HS-5 (cell line): ENCODE measurements around the gene ATOSA.

Source experiments
- DNase-seq: peaks from one replicate; pipeline ENCODE4 v3.0.0-alpha.2; 2012; ENCODE audit warnings: low read depth

ATOSA gene, protein sequence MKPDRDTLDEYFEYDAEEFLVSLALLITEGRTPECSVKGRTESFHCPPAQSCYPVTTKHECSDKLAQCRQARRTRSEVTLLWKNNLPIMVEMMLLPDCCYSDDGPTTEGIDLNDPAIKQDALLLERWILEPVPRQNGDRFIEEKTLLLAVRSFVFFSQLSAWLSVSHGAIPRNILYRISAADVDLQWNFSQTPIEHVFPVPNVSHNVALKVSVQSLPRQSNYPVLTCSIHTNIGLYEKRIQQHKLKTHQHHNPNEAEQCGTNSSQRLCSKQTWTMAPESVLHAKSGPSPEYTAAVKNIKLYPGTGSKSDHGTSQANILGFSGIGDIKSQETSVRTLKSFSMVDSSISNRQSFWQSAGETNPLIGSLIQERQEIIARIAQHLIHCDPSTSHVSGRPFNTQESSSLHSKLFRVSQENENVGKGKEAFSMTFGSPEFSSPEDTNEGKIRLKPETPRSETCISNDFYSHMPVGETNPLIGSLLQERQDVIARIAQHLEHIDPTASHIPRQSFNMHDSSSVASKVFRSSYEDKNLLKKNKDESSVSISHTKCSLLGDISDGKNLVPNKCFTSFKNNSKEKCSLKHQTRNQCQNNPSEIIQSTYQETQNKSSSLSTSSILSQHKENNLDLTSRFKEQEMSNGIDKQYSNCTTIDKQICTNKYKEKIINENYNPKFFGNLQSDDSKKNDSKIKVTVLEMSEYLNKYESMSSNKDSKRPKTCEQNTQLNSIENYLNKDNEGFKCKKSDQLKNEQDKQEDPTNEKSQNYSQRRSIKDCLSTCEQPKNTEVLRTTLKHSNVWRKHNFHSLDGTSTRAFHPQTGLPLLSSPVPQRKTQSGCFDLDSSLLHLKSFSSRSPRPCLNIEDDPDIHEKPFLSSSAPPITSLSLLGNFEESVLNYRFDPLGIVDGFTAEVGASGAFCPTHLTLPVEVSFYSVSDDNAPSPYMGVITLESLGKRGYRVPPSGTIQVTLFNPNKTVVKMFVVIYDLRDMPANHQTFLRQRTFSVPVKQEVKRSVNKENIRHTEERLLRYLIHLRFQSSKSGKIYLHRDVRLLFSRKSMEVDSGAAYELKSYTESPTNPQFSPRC

GRCh38 chr15:52679232-52680040 lies at the start of gene ATOSA:
Gene ATOSA, minus strand, starts transcription at chr15:52679388. Its CDS starts 1,367 bp downstream, at chr15:52678021.
- no peak for DNase-seq

- peak; percentile 58 for DNase-seq
Measured at GRCh38 chr15:52728899-52729298, 49.7 kb upstream of the ATOSA start.

GRCh38 chr15:52727815-52728214 lies 48.6 kb upstream of the ATOSA start:
- DNase-seq = no peak

DNA sequence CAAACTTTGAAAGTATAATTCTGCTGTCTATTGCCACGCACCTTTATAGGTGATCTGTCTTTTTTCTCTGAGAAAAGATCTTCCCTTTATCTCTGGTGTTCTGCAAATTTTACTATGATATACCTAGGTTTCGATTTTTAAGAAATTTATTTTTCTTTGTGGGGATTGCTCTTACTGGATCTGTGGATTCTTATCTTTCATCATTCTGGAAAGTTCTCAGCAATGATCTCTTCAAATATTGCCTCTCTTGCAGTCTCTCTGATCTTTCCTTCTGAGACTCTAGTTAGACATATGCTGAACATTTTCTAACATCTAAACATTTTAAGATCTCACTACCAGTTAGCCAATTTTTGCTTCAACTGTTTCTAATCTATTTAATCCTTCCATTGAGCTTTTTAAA lies 47.0 kb upstream of the ATOSA start:
- DNase-seq = no peak

- DNase-seq = no peak
Measured at GRCh38 chr15:52718551-52718950, 39.4 kb upstream of the ATOSA start.

GRCh38 chr15:52717924-52718323 lies 38.7 kb upstream of the ATOSA start:
- DNase-seq = no peak

- DNase-seq = no peak
Measured at GRCh38 chr15:52717481-52717880, 38.3 kb upstream of the ATOSA start.

DNA sequence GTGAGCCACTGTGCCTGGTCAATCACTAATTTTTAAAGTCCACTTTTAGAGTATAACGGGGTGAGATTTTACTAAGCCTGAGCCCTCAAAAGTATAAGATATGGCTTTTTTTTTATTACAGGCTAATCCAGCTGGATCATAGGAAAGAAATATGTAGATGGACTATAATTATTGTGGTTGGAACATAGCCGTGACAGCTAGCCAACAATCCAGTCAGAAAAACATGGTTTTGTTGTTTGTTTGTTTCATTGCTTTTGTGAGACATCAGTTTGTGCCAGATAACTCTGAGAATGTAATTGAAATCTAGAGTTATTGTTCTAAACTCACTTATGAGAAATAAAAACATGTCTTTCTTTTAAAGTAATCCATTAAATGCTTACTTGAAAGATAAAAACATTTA lies 37.3 kb upstream of the ATOSA start:
- no peak for DNase-seq

DNA sequence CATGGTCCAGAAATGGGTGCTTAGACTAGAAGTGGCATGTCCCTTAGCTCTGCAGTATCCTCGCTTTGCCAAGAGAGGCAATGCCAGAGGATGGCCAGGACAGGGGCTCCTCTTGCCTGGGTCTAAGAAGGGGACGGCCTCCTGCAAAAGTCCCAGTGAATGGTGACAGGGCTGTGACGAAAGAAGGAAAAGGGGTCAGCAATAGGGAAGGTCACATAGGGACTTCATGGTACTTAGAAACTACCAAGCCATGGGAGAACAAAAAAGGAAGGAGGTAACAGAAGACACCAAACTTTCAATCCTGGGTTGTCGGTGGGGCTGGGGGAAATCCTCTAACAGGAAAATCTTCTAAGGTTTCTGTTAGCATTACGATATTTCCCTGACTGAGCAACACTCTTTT lies 36.2 kb upstream of the ATOSA start:
- no peak for DNase-seq

- no peak for DNase-seq
Measured at GRCh38 chr15:52714968-52715367, 35.8 kb upstream of the ATOSA start.

- no peak for DNase-seq
Measured at GRCh38 chr15:52710708-52711389, 31.7 kb upstream of the ATOSA start.

- no peak for DNase-seq
Measured at GRCh38 chr15:52710050-52710707, 31.0 kb upstream of the ATOSA start.

- no peak for DNase-seq
Measured at GRCh38 chr15:52709187-52709981, 30.2 kb upstream of the ATOSA start.

GRCh38 chr15:52706091-52706490 lies 26.9 kb upstream of the ATOSA start:
- no peak for DNase-seq

DNA sequence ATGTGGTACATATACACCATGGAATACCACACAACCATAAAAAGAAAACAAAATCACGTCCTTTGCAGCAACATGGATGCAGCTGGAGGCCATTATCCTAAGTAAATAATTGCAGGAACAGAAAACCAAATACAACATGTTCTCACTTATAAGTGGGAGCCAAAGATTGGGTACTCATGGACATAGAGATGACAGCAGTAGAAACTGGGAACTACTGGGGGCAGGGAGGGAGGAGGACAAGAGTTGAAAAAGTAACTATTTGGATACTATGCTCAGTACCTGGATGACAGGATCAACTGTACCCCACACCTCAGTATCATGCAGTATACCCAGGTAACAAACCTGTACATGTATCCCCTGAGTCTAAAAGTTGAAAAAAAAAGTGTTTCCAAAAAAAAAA lies 23.2 kb upstream of the ATOSA start:
- no peak for DNase-seq

- DNase-seq = no peak
Measured at GRCh38 chr15:52699457-52699856, 20.3 kb upstream of the ATOSA start.

DNA sequence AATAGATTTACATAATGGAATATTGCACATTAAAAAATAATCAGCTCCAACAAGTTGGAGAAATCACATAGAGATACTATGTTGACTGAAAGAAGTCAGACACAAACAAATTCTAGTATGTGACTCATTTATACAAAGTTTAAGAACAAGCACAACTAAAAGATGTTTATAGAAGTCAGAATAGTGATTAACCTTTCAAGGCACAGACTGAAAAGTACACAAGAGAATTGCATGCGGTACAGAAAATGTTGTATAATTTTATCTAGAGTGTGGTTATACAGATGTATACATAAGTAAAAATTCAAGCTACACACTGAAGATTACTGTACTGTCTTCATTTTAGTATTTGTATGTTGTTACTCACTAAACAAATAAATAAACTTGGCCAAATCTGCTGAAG lies 19.3 kb upstream of the ATOSA start:
- no peak for DNase-seq

DNA sequence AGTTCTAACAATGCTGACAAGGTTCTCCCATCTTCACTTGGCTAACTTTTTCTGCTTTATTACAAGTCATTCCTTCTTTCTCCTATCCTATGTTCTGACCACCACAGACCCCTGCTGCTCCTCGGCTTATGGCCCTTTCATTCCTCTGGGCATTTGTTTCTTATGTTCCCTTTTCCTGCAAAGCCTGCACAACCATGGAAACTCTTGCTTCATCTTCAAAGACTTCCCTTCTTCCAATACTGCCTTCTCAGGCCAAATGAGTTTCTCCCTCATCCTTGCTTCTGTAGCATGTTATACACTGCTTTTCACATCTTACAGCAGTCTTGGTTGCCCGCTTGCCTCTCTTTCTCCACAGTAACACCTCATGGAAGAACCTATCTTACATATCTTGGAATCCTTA lies 17.9 kb upstream of the ATOSA start:
- no peak for DNase-seq

- no peak for DNase-seq
Measured at GRCh38 chr15:52695154-52695553, 16.0 kb upstream of the ATOSA start.

DNA sequence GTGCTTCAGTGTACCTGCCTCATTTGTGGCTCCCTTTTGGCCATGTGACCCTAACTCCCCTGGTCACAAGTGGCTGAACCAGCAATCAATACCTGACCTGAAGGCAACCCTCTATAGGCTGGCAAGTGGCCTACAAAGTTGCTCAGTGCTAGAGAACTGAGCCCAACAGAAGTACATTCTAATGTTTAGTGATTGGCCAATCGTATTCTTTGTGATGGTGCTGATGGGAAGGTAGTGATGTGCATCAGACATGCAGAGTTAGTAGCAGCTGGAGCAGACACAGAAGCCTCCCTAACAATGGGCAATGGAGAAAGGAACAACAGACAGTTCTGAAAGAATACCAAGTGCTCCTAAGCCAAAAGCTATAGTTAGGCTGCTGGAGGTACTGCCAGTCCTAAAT lies 10.4 kb upstream of the ATOSA start:
- no peak for DNase-seq
